Measurements from ENCODE around the gene RNF114.

- TF ChIP-seq POLR2AphosphoS5 (IDR thresholded peaks at IDR 0.05; ENCODE audit: borderline replicate concordance, low read depth, low read length), result no peak
- TF ChIP-seq EZH2 (IDR thresholded peaks at IDR 0.05), result no peak
These were observed 2.3 kb downstream of the RNF114 start for GRCh38 chr20:49938173-49939163.

All from SK-N-MC (cell line).